ENCODE data around the gene BCOR.

The BCOR gene

DNA sequence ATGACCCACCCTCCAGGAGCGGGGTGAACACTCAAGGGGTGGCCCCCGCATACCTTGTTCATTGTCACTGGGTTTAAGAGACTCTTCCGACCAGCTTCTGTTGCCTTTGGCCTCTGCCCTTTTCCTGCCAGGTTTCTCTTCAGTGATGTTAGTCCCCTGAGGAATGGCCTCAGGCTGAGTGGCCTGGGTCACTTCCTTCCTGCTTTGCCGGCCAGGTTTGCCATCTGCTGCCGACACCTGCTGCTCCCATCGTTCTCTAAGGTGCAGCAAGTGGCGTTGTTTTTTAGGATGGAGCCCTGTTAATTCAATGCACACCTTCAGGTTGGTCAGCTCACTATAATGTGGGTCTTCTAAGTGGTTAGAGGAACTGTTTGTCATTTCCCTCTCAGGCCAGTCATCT lies 34.2 kb downstream of the BCOR start:
- DNase-seq (ENCODE audit: low read depth): no peak

DNA sequence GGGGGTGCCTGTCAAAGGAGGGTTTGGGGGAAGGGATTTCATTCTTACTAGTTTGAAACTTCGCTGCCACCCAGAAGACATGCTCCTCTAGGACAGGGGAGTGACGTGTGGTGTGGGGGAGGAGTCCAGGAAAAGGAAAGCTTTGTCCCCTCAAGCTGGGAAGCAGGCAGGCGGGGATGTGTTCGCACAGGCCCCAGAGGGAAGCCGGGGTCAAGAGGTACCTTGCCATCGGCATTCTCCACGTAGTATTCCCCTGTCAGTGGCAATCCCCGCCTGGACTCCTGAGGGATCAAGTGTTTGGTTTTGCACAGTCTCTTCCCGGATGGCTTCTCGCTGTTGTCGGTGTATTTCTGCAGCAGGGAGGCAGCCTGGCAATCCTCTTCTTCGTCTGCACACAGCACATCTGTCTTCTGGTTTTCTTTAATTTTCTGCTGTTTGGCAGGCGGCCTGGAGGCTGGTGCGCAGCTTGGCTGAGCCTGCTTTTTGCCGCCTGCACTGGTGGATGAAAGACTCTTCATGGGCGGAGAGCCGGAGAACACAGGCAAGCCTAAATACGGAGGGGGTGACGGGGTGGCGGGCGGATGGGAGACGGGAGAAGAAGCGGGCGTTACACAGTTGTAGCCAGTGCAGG lies 35.1 kb downstream of the BCOR start:
- no peak for DNase-seq (ENCODE audit: low read depth)

DNA sequence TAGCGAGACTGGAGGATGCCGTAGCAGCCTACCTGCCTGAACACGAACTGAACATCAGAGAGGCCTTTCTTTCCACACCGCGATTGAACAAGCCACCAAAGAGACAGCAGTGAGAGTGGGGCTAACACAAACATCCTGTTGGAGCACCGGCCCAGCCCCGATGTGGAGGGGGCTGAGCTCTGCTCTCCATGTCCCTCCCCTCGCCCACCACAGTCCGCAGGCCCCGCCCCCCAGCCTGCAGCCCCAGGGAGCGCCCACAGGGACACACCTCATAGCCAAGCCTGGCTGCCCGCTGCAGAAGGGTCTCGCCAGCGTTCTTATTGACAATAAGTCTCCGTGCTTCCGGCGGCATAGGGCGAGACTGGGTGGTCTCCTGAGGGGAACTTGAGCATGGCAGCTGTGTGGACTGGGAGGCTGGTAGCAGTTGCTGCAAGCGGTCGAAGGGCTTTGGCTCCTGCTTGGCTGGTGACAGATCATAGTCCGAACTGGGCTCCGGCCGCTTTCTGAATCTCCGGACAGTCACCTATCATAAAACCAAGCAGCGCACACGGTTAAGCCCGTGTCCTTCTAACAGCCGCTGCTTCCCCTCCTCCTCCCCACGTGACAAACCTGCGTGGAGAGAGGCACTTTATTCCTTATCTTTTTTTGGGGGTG lies 35.8 kb downstream of the BCOR start:
- no peak for DNase-seq (ENCODE audit: low read depth)

DNA sequence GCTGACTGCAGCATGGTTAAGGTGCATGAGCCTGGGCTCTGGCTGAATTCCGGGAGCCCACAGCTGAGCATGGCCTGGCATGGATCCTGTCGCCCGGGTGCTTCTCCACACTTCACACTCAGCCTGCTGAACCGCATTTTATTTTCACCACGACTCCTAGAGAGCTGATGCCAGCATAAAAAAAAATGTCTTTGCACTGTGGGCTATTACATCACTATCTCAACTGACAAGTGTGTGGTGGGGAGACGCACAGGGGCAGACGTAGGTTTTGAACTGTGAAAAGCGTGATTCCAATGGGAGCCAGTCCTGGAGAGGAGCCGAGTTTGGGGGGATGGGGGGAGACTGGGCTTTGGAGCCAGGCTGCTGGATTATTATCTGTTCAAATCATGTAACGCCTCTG lies 36.8 kb downstream of the BCOR start:
- no peak for DNase-seq (ENCODE audit: low read depth)

DNA sequence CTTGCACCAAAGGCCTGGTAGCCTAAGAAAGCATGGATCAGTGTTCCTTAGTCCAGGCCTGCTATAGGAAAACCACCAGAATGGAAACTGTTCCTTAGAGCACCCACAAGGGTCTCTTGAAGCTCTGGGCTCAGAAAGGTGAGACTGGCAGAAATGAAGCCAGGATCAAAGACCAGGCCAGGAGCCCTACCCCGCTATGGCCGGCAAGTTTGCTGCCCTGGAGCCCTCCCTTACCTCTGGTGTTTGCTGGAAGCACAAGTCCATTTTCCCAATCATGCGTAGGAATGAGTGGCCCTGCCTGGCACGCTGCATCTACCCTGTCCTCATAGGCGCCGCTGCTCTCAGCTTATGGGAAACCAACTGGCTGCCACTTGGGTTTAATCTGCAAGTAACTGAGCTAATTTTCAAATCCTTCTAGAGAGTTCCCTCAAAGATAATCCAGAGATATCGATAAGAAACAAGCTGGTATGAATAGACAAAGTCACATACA lies 37.4 kb downstream of the BCOR start:
- no peak for DNase-seq (ENCODE audit: low read depth)

DNA sequence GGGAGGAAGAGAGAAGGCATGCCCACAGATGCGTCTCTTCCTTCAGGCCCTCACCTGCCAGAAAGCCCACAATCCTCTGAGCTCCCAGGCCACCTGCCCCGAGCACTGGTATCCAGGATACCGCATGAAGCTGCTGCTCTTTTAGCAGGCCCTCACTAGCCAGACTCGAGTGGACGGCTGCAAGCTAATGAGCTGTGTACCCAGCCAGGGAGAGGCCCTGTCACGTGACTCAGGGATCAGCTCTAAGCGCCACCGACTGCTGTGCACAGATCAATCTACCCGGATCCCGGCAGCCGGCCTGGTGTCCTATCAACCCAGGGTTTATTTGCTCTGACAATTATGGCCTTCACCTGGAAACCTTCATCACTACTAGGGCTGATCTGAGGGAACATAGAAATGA lies 39.0 kb downstream of the BCOR start:
- DNase-seq (ENCODE audit: low read depth): no peak

DNA sequence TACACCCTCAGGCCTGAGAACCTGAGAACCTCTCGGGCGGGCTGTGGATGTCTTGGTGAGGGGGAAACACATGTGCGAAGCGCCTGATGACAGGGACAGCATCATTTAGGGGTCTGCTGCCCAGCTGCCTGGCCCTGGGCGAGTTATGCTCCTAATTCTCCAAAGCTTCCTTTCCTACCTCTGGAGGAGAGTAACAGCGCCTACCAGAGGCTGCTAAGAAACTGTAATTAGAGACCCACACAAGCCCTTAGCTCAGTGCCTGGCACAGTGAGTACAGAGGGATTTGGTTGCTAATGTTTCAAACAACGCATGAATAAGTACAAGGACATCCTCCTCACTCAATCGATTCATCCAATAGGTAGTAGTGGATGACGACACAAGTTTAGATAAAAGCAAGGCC lies 40.4 kb downstream of the BCOR start:
- DNase-seq (ENCODE audit: low read depth): no peak

DNA sequence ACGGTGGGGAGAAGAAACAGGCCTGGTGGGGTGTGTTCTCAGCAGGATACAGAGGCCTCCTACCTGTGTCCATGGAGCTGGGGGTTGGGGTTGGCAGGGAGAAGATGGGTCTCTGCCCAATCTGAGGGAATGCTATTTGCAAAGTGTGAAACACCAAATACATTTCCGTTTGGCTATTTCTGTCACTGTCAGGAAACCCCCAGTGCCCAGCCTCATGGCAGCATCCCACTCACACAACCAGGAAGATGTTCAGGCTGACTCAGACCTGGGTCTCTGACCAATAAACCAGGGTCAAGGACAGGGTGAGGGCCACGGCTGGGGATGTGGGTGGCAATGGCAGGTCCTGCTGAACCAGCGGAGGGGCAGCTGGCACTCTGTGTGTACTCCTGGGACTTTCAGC lies 41.3 kb downstream of the BCOR start:
- DNase-seq (ENCODE audit: low read depth): no peak

DNA sequence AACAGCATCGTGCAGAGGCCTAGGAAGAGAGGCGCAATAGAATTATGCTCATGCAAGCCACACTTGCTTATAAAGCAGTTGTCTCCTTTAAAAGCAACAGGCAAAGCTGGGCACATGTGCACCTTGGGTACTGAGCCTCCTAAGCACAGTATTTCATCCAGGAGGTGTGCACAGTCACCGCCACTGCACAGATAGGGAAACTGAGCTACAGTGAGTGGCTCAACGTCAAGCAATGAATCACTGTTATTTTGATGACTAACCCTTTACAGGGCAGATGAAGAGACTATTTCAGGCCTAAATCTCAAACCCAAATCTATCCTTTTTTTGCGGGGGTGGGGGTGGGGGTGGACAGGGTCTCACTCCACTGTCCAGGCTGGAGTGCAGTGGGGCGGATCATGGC lies 42.3 kb downstream of the BCOR start:
- DNase-seq (ENCODE audit: low read depth): no peak

DNA sequence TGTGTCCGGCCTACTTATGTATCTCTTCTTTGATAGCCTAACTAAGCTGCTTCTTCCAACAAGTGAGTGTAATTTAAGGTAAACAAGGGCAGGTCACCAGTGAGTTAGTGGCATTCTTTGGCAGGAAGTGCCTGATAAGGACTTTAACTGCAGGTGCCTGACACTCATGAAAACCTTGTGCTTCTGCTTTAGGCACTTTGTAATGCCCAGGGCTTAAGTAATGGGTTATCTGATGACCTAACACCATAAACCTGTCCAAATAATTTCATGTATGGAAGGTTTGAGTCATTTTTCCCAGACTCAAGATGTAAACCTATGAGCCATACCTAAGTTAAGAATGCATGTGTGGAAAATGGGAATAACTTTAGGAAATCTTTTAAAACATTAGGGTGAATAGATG lies 43.0 kb downstream of the BCOR start:
- DNase-seq (ENCODE audit: low read depth): no peak

DNA sequence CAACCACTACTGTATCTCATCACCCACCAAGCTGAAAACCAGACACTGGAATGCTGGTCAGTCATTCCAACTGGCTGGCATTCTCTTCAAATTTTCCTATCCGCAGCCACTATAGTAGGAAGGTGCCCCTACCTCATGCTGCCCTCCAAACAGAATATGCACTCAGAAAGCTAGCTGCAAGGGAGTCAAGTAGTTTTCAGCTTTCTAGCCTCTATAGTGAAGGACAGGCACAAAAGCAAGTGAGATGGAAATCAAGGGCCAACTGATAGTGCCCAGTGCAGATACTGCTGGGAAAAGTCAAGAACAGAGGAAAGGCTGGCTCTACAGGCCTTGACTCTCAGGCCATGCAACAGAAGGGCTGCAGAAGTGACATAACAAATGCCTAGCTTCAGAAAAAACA lies 47.2 kb downstream of the BCOR start:
- no peak for DNase-seq (ENCODE audit: low read depth)

DNA sequence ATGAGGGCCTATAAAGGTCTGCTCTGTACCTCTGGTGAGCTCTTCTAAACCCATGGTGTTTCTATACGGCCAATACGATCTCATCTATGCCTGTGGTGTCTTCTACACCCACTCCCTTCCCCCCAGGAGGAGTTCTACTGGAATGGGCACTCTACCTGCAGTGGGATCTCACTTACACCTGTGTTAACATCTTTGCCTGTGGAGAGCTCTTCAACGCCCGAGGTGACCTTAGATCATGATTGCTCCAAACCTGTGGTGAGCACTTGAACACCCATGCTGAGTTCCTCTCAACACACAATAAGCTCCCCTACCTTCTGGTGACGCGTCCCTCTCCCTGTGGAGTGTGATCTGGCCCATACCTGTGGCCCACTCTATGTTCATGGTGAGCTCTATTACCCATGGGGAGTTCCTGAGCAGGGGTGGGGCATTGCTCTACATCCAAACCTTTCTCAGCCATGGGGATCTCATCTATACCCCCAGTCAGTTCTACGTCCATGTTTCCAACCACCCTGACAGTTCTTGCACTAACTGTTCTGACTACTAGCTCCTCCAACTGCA lies 48.6 kb downstream of the BCOR start:
- DNase-seq (ENCODE audit: low read depth): no peak

DNA sequence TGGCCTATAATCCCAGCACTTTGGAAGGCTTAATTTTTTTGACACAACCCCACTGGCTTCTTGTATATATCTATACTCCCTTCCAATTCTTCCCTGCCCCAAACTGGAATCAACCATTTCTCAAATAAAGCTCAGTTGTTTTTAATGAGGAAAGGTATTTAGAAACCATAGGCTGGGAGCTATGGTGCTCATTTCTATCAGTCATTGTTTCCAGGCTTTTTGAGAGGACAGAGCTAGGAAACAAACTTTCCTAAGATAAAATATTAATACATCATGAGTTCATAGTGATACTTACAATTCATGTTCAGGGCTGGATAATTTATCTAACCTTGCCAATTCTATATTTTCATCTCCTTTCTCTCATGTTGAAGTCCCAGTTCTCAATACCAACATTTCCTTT lies 50.3 kb downstream of the BCOR start:
- no peak for DNase-seq (ENCODE audit: low read depth)

DNA sequence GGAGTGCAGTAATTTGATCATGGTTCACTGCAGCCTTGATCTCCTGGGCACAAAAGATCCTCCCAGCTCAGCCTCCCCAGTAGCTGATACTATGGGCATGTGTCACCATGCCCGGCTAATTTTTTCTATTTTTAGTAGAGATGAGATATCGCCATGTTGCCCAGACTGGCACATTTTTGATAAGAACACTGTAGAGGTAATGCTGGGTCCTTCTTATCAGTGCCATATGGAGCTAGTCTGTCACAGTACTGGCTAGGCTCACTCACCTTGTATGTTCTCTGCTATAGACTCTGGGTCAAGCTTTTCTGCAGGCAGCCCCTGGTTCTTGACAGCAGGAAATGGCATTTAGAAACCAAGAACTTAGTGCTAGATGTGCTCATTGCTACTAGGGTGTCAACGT lies 53.9 kb downstream of the BCOR start:
- no peak for DNase-seq (ENCODE audit: low read depth)

DNA sequence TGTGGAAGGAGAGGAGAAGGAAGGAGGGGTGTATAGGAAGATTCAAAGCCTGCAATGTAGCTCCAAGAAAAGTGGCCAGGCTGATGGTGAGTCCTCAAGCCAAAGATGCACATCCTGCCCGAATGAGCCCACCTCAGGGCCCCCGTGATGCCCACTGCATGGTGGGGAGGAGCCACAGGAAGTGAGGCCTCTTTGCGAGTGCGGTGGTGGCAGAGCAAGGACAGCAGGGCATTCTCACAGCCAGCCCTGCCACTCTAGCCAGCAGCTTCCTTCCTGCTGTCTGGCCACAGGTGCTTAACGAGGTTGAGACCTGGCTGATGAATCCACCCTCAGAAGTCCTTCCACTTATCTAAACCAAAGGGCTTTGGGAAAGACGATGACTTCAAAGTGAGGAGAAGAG lies 55.8 kb downstream of the BCOR start:
- DNase-seq (ENCODE audit: low read depth): no peak

DNA sequence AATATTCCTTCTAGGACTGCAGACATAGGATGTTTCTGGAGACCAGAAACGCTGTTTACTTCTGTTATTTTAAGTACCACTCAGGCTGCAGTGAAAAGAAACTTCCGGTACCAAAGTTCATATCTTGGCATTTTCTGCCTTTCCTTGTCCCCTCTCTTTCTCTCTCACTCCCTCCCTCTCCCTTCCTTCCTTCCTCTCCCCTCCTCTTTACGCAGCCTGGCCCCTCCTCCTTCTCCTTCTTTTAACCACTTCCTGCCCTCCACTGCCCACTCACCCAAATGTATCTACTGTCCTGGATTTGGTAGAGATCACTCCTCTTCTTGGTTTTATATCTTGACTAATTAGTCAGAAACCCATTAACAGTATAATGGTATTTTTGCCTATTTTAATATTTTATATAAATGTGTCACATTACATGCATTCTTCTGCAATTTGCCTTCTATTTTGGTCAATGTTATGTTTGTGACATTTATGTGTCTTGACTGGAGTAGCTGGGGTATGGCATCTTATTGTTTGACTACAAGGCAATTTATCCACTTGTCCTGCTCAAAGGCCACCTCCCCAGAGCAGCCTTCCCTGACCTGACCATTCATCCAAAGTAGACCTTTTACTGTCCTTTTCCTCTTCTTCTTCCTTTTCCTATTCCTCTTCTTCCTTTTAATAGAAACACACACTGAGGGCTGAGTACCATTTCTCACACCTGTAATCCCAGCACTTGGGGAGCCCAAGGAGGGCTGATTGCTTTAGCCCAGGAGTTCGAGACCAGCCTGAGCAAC lies 56.9 kb downstream of the BCOR start:
- DNase-seq (ENCODE audit: low read depth): no peak

DNA sequence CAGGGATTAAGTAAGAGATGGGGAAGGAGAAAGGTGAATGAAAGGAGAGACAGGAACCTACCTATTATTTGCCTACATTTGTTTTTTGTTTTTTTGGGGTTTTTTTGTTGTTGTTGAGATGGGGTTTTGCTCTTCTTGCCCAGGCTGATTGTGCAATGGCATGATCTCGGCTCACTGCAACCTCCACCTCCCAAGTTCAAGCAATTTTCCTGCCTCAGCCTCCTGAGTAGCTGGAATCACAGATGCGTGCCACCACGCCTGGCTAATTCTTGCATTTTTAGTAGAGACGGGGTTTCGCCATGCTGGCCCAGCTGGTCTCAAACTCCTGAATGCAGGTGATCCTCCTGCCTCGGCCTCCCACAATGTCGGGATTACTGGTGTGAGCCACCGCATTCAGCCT lies 57.9 kb downstream of the BCOR start:
- DNase-seq (ENCODE audit: low read depth): no peak

DNA sequence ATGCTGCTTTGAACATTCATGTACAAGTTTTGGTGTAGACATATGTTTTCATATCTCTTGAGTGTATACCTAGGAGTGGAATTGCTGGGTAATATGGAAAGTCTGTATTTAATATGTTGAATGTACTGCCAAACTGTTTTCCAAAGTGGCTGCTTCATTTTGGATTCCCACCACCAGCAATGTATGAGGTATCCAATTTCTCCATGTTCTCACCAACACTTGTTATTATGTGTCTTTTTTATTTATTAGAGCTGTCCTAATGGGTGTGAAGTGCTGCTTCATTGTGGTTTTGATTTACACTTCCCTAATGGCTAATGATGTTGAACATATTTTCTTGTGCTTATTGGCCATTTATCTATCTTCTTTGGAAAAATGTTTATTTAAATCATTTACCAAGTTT lies 60.4 kb downstream of the BCOR start:
- DNase-seq (ENCODE audit: low read depth): no peak

DNA sequence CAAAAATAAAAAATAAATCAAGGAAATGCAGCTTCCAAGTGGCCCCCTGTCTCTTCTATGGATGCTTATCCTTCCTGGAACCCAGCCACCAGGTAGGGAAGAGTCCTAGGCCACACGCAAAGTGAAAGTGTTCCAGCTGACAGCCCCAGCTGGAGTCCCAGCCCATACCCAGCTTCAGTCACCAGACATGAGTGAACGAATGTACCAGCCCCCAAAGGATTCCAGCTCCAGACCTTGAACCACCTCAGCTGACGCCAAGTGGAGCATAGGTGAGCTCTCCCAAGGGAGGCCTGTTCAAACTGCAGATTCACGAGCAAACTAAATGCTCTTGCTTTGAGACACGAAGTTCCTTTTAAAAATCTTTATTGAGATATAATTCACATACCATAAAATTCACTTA lies 62.0 kb downstream of the BCOR start:
- no peak for DNase-seq (ENCODE audit: low read depth)

DNA sequence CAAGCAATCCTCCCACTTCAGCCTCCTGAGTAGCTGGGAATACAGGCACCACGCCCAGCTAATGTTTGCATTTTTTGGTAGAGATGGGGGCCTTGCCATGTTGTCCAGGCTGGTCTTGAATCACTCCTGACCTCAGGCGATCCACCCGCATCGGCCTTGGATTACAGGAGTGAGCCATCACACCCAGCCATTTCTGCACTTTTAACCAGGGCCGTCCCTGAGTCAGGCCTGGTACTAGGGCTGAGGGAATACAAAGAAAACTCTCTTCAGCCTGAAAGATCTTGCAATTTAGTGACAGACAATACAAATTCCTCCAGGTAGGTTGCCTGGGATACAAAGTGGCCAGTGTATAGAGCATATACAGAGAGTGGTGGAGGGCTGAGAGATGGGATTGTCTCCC lies 65.8 kb downstream of the BCOR start:
- DNase-seq (ENCODE audit: low read depth): no peak

DNA sequence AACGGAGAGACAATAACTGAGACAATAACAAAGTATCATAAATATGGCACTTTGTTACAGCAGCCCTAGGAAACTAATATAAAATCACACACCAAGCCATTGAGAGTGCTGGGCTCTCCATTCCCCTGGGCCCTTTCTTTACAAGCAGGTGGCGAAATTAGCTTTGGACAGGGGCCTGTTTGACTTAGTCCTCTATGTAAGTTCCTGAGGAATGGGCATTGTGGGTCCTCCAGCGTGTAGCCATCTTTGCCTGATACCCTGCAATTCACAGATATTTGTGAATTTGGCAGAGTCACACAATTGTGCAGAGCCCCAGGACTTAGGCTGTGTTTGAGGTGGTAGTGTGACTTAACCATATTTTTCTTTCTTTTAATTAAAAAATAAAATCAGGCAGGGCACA lies 67.6 kb downstream of the BCOR start:
- DNase-seq (ENCODE audit: low read depth): no peak

DNA sequence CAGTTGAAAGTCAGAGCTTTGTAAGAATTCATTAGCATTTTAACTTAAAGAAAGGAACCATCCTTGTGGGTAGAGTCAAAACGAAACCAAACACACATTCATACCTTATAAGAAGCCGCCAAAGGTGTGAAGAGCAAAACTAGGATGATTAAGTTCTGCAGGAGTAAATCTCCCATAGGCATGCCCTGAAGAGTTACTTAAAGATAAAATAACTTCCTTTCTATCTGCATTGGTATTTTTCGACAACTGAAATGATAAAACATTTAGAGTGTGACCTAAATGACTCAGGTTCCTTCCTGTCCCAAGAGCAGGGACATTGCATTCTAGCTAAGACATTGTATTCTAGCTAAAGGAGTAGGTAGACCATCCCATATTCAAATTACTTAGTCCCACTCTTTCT lies 75.3 kb downstream of the BCOR start:
- DNase-seq (ENCODE audit: low read depth): no peak

DNA sequence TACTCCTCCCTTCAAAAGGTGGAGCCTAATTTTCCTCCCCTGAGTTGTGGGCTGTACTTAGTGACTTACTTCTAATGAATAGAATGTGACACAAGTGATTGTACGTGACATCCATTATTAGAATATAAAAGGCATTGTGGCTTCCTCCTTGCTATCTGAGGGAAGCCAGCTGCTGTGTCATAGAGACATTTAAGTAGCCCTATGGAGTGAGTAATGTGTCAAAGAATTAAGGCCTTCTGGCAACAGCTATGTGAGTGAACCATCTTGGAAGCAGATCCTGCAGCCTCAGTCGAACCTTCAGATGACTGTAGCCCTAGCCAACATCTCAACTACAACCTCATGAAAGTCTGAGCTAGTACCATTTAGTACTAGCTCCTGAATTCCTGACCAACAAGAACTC lies 76.1 kb downstream of the BCOR start:
- no peak for DNase-seq (ENCODE audit: low read depth)
